Cardiac fibroblast (primary cell): ENCODE results near the gene OIT3.

Experiments used
- DNase-seq, 2 donors: peaks; one replicate each; pipeline versions ENCODE4 v3.0.0 to v3.0.0-alpha.2; 2010; ENCODE audit warnings: low read depth in 2 of 2
- H3K4me3 ChIP-seq, 2 donors: replicated peaks in 1 of 2; 1 replicate in 1 of 2; 2 replicates in 1 of 2; pipeline ENCODE4 v1.5.1; 2011; ENCODE audit warnings: low read depth in 2 of 2, low read length in 2 of 2, mild to moderate bottlenecking in 2 of 2, moderate library complexity in 1 of 2
- TF ChIP-seq, protein P1 (sequence below): IDR thresholded peaks from one replicate; pipeline ENCODE4 v1.5.1; 2011; ENCODE audit warnings: low read depth, mild to moderate bottlenecking, low read length, inconsistent platforms

OIT3 gene

DNA sequence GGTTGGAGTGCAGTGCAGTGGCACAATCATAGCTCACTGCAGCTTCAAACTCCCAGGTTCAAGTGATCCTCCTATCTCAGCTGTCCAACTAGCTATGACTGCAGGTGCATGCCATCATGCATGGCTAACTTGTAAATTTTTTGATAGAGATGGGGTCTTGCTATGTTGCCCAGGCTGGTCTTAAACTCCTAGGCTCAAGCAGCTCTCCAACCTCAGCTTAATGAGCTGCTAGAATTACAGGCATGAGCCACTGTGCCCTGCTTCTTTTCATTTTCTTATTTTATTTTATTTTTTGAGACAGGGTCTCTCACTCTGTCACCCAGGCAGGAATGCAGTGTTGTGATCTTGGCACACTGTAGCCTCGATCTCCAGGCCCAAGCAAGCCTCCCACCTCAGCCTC, 53.4 kb downstream of the OIT3 start:
- DNase-seq = no peak
- no peak overlapping the region for H3K4me3 ChIP-seq
- TF ChIP-seq, protein P1, sequence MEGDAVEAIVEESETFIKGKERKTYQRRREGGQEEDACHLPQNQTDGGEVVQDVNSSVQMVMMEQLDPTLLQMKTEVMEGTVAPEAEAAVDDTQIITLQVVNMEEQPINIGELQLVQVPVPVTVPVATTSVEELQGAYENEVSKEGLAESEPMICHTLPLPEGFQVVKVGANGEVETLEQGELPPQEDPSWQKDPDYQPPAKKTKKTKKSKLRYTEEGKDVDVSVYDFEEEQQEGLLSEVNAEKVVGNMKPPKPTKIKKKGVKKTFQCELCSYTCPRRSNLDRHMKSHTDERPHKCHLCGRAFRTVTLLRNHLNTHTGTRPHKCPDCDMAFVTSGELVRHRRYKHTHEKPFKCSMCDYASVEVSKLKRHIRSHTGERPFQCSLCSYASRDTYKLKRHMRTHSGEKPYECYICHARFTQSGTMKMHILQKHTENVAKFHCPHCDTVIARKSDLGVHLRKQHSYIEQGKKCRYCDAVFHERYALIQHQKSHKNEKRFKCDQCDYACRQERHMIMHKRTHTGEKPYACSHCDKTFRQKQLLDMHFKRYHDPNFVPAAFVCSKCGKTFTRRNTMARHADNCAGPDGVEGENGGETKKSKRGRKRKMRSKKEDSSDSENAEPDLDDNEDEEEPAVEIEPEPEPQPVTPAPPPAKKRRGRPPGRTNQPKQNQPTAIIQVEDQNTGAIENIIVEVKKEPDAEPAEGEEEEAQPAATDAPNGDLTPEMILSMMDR = no peak

DNA sequence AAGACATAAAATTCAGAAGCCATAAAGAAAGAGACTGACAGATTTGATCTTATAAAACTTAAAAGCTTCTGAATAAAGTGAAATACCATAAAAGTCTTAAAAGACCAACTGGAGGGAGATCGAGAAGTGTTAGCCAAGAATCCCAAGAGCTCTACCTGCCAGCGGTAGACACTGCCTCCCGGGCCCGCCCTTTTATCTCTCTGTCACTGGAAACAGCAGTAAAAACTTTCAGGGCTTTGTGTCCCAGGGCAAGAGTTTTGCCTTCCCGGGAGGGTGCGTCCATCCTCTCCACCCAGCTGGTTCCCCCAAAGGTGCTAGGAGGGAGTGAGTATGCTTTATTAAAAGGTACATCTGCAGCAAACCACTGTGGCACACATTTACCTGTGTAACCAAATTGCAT, 55.2 kb downstream of the OIT3 start:
- TF ChIP-seq, protein P1 = no peak
- no peak overlapping the region for H3K4me3 ChIP-seq
- DNase-seq = no peak

DNA sequence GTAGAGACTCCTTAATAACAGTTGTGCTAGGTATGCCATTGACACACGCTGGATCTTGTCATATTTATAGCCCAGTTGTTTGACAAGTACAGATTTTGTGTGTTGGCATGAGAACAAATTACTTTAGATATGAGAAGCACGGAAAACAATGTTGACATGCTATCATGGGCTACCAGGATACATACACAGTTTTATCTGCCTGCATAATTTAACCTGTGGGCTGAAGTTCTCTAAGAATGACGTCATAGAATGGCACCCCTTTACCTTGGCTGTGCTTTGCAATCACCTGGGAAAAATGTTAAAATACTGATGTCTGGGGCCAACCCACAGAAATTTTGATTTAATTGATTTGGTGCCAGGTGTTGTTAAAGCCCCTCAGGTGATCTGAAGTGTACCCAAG, 58.2 kb downstream of the OIT3 start:
- TF ChIP-seq, protein P1 = no peak
- H3K4me3 ChIP-seq = no peak overlapping the region
- DNase-seq = no peak

DNA sequence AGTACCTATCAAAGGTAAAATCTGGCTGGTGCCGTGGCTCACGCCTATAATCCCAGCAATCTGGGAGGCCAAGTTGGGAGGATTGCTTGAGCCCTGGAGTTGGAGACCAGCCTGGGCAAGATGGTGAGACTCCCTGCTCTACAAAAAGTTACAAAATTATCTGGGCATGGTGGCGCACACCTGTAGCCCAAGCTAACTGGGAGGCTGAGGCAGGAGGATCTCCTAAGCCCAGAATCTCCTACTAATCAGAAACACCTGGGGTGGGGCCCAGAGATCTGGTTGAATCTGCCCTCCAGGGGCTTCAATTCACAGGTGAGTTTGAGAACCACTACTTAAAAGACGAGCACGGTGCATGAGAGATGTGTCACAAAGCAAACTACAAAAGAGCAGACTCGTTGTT, 58.6 kb downstream of the OIT3 start:
- no peak for DNase-seq
- TF ChIP-seq, protein P1 = no peak
- no peak overlapping the region for H3K4me3 ChIP-seq

DNA sequence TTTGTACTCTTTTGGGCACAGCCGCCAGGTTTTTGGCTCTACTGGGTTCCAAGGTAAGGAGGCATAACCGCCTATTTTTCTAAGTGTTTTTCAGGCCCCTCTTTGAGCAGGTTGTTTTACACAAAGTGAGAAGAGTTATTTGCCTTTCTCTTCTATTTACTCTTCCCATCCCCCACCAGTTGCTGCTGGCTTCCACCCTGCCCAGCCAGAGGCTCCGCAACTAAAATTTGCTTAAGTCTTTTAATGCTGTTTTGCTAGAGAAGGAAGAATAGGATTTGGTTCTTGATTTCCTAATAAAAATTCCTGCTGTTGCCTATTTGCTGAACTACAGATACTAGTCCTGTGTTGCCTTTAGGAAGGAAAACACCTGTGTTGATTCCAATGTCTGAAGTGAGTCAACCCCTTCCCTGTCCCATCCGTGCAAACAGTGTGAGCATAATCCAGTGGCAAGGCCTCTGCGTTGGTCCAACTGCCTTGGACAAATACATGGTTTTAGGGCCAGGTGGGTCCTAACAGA, 59.2 kb downstream of the OIT3 start:
- H3K4me3 ChIP-seq = no peak overlapping the region
- no peak for DNase-seq
- TF ChIP-seq, protein P1 = no peak

DNA sequence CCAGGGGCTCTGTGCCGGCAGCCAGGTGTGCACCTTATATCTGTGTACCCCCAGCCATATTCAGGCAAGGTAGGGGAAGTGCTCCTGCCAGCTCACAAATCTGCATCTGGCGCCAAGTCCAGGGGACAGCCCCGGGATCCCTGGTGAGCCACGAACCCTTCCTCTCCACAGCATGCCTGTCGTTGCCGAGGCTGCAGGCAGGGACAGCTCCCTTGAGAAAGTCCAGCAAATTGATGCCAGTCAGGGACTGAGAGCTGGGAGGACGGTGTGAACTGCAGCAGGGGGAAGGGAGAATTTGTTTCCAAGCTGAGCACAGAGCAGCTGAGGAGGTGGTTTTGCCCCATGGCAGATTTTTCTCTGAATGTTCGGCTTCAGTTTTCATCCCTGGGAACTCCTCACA, 60.1 kb downstream of the OIT3 start:
- no peak overlapping the region for H3K4me3 ChIP-seq
- no peak for DNase-seq
- TF ChIP-seq, protein P1 = no peak

DNA sequence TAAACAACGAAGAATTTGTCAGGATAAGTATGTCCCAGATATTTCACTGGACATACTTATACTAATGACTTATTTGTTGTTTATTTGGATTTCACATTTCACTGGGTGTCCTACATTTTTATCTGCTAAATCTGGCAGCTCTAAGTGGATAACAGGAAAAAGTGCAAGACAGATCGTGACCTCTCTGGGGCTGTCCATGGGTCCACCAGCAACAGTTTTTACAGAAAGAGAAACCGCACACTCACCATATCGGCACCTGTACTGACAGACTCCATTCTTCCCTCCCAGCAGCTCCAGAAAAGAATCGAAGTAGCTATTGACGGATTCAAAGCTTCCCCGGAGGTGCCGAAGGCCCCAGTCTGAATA, 60.7 kb downstream of the OIT3 start:
- TF ChIP-seq, protein P1 = no peak
- no peak for DNase-seq
- no peak overlapping the region for H3K4me3 ChIP-seq
